K562 (cell line): Measurements from ENCODE around the gene LIPH. TPM values are rescaled to one million over a fixed set of nuclear protein-coding genes. Genes with fewer than 3 reads are reported as not detected.
A peak's percentile ranks its signal among the peaks of the same experiment; 100 is the strongest.

Experiments used
- CSDE1 ChIP-seq, 2 experiments: fragments of 450-650 bp; IDR thresholded peaks; 2 replicates each; pipeline ENCODE4 v1.6.1; 2016; ENCODE audit warnings: mild to moderate bottlenecking in 1 of 2
- EZH2 ChIP-seq: IDR thresholded peaks from 2 replicates; pipeline ENCODE4 v1.6.1; 2012; ENCODE audit warnings: low read depth, mild to moderate bottlenecking, inconsistent platforms, low read length, borderline replicate concordance
- FOXK1 ChIP-seq: sonication (generic); formaldehyde crosslinking; IDR thresholded peaks from 2 replicates; pipeline ENCODE4 v1.8.0; 2022; ENCODE audit warnings: missing genetic modification reagents, mild to moderate bottlenecking, borderline replicate concordance
- GTF2A2 ChIP-seq: IDR thresholded peaks from 2 replicates; pipeline ENCODE4 v1.6.1; 2016; ENCODE audit warnings: mild to moderate bottlenecking, missing genetic modification characterization, missing compliant biosample characterization
- HOMEZ ChIP-seq: fragments of 250-450 bp; sonication (Bioruptor Pico); IDR thresholded peaks from 2 replicates; pipeline ENCODE4 v1.4.0; 2020; ENCODE audit warnings: mild to moderate bottlenecking, moderate library complexity
- IFI16 ChIP-seq: fragments of 250-450 bp; sonication (Bioruptor Pico); IDR thresholded peaks from 2 replicates; pipeline ENCODE4 v2.1.2; 2022; ENCODE audit warnings: mild to moderate bottlenecking, inconsistent platforms
- JUND ChIP-seq, 2 experiments: IDR thresholded peaks; 2 replicates in 1 of 2; 3 replicates in 1 of 2; pipeline ENCODE4 v1.6.1; 2011; ENCODE audit warnings: borderline replicate concordance in 2 of 2, low read depth in 2 of 2, low read length in 2 of 2, improper control_type of control experiment in 1 of 2, missing biosample characterization in 1 of 2, missing genetic modification characterization in 1 of 2, missing genetic modification reagents in 1 of 2
- LEF1 ChIP-seq: fragments of 450-650 bp; IDR thresholded peaks from 2 replicates; pipeline ENCODE4 v1.6.1; 2016; ENCODE audit warnings: mild to moderate bottlenecking
- MED1 ChIP-seq: sonication (generic); formaldehyde crosslinking; IDR thresholded peaks from 2 replicates; pipeline ENCODE4 v1.8.1; 2023; ENCODE audit warnings: missing genetic modification reagents, borderline replicate concordance
- NR3C1 ChIP-seq: sonication (generic); formaldehyde crosslinking; IDR thresholded peaks from 2 replicates; pipeline ENCODE4 v1.8.1; 2022; ENCODE audit warnings: missing genetic modification reagents
- RAD51 ChIP-seq: fragments of 450-650 bp; IDR thresholded peaks from 2 replicates; pipeline ENCODE4 v1.7.1; 2016; ENCODE audit warnings: low read depth, mild to moderate bottlenecking, borderline replicate concordance
- RB1 ChIP-seq: fragments of 450-650 bp; IDR thresholded peaks from 2 replicates; pipeline ENCODE4 v1.6.1; 2017; ENCODE audit warnings: low read depth, mild to moderate bottlenecking
- STAG1 ChIP-seq: sonication (generic); formaldehyde crosslinking; IDR thresholded peaks from 2 replicates; pipeline ENCODE4 v1.5.0; 2020; ENCODE audit warnings: missing genetic modification reagents, borderline replicate concordance
- STAT5B ChIP-seq: fragments of 250-450 bp; sonication (Bioruptor Pico); IDR thresholded peaks from 2 replicates; pipeline ENCODE4 v1.8.0; 2021; ENCODE audit warnings: mild to moderate bottlenecking, inconsistent platforms
- ZBED1 ChIP-seq: IDR thresholded peaks from 2 replicates; pipeline ENCODE4 v1.6.1; 2014
- ZBTB2 ChIP-seq: fragments of 450-650 bp; IDR thresholded peaks from 2 replicates; pipeline ENCODE4 v1.6.1; 2016; ENCODE audit warnings: antibody characterized with exemption
- ZFP1 ChIP-seq: fragments of 450-650 bp; formaldehyde crosslinking; IDR thresholded peaks from 2 replicates; pipeline ENCODE4 v1.4.0; 2020; ENCODE audit warnings: mild to moderate bottlenecking, mixed read lengths
- ZNF146 ChIP-seq: IDR thresholded peaks from one replicate; pipeline ENCODE4 v1.6.1; 2018; ENCODE audit warnings: missing compliant biosample characterization; ENCODE audit not compliant: unreplicated experiment
- ZNF197 ChIP-seq: fragments of 200-800 bp; sonication (Bioruptor generic); IDR thresholded peaks from 2 replicates; pipeline ENCODE4 v1.6.1; 2016; ENCODE audit warnings: low read depth, missing genetic modification characterization, missing compliant biosample characterization
- ZNF639 ChIP-seq, 2 experiments: fragments of 200-800 bp in 1 of 2; sonication (Bioruptor generic) in 1 of 2; sonication (generic) in 1 of 2; formaldehyde crosslinking in 1 of 2; IDR thresholded peaks in 1 of 2; conservative IDR thresholded peaks in 1 of 2; 2 replicates each; pipeline versions ENCODE4 v1.5.0 to v1.6.1; 2016 to 2020; ENCODE audit warnings: missing compliant biosample characterization in 1 of 2, missing genetic modification characterization in 1 of 2, missing genetic modification reagents in 1 of 2
- ZNF766 ChIP-seq: fragments of 200-800 bp; sonication (Bioruptor generic); conservative IDR thresholded peaks from 2 replicates; pipeline ENCODE4 v1.6.1; 2016; ENCODE audit warnings: missing genetic modification characterization, missing compliant biosample characterization
- polyA plus RNA-seq, 8 experiments: library from polyadenylated mRNA; depleted of rRNA in 4 of 8; stranded (reverse) in 5 of 8; unstranded in 3 of 8; fragments of >200 nt; fragmentation: Nextera tagmentation in 2 of 8; fragmentation: Illumina TruSeq in 1 of 8; extraction: Ambion mirVana in 2 of 8; extraction: Trizol in 1 of 8; gene quantifications; 2 replicates each; pipeline versions ENCODE4 v1.2.1 to v1.2.3, GENCODE V29; 2011 to 2014; ENCODE audit warnings: inconsistent platforms in 1 of 8, missing spikeins in 1 of 8
- total RNA-seq, 7 experiments: library from RNA; depleted of rRNA in 6 of 7; stranded (reverse); fragments of >200 nt in 6 of 7; fragmentation: Illumina TruSeq in 2 of 7; extraction: Trizol in 2 of 7; gene quantifications; 2 replicates each; pipeline versions ENCODE4 v1.2.1 to v1.2.3, GENCODE V29; 2011 to 2021; ENCODE audit warnings: low replicate concordance in 1 of 7
- TF ChIP-seq, protein P1 (sequence below): IDR thresholded peaks from 2 replicates; pipeline ENCODE4 v1.6.1; 2014; ENCODE audit warnings: antibody characterized with exemption

The LIPH gene
- total and polyA plus RNA-seq, 9 of the 15 experiments (the other 6 are each of a cell fraction or from before 2014, with no cell fraction given): 0.73 to 1.8 (median 1.3) TPM

DNA sequence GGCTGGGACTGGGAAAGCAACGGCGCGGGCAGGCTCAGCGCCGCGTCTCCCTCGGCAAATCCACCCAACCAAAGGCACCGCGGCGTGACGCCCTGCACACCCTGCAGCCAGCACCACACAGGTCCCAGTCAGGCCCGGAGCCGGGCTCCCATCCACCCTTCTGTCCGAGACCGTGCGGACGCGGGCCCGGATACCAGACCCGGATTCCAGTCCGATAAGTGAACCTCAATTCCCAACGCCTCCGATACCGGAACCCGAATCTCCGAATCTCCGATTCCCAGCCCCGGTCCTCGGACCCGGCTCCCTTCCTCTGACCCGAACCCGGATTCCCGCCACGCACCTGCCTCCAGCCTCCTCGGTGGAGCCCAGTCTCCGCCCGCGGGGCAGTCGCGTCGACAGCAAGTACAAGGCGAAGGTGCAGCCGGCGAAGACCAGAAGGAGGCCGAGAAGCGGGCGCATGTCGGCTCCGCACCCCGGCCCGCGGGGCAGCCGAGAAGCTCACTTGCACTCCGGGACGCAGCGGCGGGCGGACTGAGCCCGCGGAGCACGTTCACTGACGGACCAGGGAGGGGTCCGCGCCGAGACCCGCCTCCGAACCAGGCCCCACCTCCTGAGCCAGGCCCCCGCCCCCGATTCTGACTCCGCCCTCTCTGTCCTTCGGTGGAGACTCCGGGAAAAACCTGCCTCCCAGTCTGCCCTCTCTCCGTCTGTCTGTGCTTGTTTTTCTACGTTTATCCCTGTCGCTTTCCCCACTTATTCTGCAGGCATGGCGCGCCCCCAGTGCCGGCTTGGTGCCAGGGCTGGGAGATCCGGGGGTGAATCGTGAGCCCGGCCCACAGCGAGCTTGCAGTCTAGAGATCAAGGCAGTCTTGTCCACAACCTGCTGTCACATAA is 53.6 kb downstream of the LIPH start, which contains the start of gene TMEM41A (continued):
- TF ChIP-seq HOMEZ (no peak), IFI16 (CRISPR knock-in tag) (no peak), STAG1 (CRISPR knock-in tag) (peak; percentile 46; the same call in 1 of the 2 replicates), ZBTB2 (peak; percentile 73), JUND (IDR thresholded peaks at IDR 0.05; ENCODE audit: borderline replicate concordance, low read depth, low read length) (peak; percentile 79), JUND (tag; IDR thresholded peaks at IDR 0.05; ENCODE audit: borderline replicate concordance, low read depth, low read length) (peak; percentile 47; the same call in 1 of the 3 replicates), ZBED1 (peak; percentile 85; the same call in 1 of the 2 replicates), ZFP1 (no peak), ZNF197 (no peak), FOXK1 (0 out of 2 replicates have a peak, but pooled peaks have one; percentile 70), CSDE1 (IDR thresholded peaks at IDR 0.05) (no peak), GTF2A2 (no peak), STAT5B (CRISPR knock-in tag) (no peak), ZNF639 (CRISPR knock-in tag; conservative IDR thresholded peaks at IDR 0.05 in 1 of 2, IDR thresholded peaks at IDR 0.05 in 1 of 2) (peak in 1 of 2 experiments; percentile 89; a peak in 2 of 4 replicates), RB1 (peak; percentile 95), LEF1 (no peak), ZNF146 (peak; percentile 14), NR3C1 (CRISPR knock-in tag) (0 out of 2 replicates have a peak, but pooled peaks have one; percentile 33), RAD51 (no peak), ZNF766 (CRISPR knock-in tag) (no peak; the same call in 1 of the 2 replicates), MED1 (CRISPR knock-in tag) (no peak), EZH2 (no peak)
- TF ChIP-seq, protein P1, sequence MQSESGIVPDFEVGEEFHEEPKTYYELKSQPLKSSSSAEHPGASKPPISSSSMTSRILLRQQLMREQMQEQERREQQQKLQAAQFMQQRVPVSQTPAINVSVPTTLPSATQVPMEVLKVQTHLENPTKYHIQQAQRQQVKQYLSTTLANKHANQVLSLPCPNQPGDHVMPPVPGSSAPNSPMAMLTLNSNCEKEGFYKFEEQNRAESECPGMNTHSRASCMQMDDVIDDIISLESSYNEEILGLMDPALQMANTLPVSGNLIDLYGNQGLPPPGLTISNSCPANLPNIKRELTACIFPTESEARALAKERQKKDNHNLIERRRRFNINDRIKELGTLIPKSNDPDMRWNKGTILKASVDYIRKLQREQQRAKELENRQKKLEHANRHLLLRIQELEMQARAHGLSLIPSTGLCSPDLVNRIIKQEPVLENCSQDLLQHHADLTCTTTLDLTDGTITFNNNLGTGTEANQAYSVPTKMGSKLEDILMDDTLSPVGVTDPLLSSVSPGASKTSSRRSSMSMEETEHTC: no peak
